Trophoblast cell (in vitro differentiated cells and primary cell): ENCODE measurements around the gene RSPO4.

ENCODE experiments used
- DNase-seq, 2 donors: peaks; one replicate each; pipeline ENCODE4 v3.0.0-alpha.2; 2016
- H2AFZ ChIP-seq: 2 replicates; pipeline ENCODE4 v1.6.1; 2013; ENCODE audit warnings: low read length, moderate library complexity, mild to moderate bottlenecking; ENCODE audit not compliant: insufficient read depth, poor library complexity
- H2AK5ac ChIP-seq: 2 replicates; pipeline ENCODE4 v1.6.1; 2013; ENCODE audit warnings: mild to moderate bottlenecking, low read length
- H2BK120ac ChIP-seq: 2 replicates; pipeline ENCODE4 v1.6.1; 2013; ENCODE audit warnings: low read length, mild to moderate bottlenecking, moderate library complexity; ENCODE audit not compliant: insufficient read depth, poor library complexity
- H2BK12ac ChIP-seq: 2 replicates; pipeline ENCODE4 v1.6.1; 2013; ENCODE audit warnings: mild to moderate bottlenecking, low read length, moderate library complexity
- H2BK5ac ChIP-seq: 2 replicates; pipeline ENCODE4 v1.6.1; 2013; ENCODE audit warnings: low read length, low read depth, moderate library complexity, mild to moderate bottlenecking; ENCODE audit not compliant: poor library complexity
- H3K14ac ChIP-seq: 2 replicates; pipeline ENCODE4 v1.6.1; 2013; ENCODE audit warnings: mild to moderate bottlenecking, low read length
- H3K18ac ChIP-seq: 2 replicates; pipeline ENCODE4 v1.6.1; 2013; ENCODE audit warnings: mild to moderate bottlenecking, low read length
- H3K23ac ChIP-seq: 2 replicates; pipeline ENCODE4 v1.6.1; 2013; ENCODE audit warnings: low read length
- H3K27ac ChIP-seq: 2 replicates; pipeline ENCODE4 v1.5.1; 2013; ENCODE audit warnings: low read depth, mild to moderate bottlenecking, inconsistent platforms, low read length, moderate library complexity
- H3K27me3 ChIP-seq: 2 replicates; pipeline ENCODE4 v1.6.1; 2013; ENCODE audit warnings: inconsistent platforms, mild to moderate bottlenecking, low read length, moderate library complexity; ENCODE audit not compliant: insufficient read depth
- H3K36me3 ChIP-seq, 2 experiments: 1 replicate in 1 of 2; 2 replicates in 1 of 2; pipeline ENCODE4 v1.6.1; 2013; ENCODE audit warnings: low read length in 2 of 2, mild to moderate bottlenecking in 2 of 2, moderate library complexity in 1 of 2; ENCODE audit not compliant: insufficient read depth in 2 of 2, control insufficient read depth in 1 of 2
- H3K4ac ChIP-seq: 2 replicates; pipeline ENCODE4 v1.6.1; 2013; ENCODE audit warnings: low read depth, mild to moderate bottlenecking, low read length, moderate library complexity
- H3K4me1 ChIP-seq, 2 experiments: 1 replicate in 1 of 2; 2 replicates in 1 of 2; pipeline ENCODE4 v1.6.1; 2013; ENCODE audit warnings: low read length in 2 of 2, mild to moderate bottlenecking in 2 of 2, moderate library complexity in 1 of 2; ENCODE audit not compliant: insufficient read depth in 2 of 2, control insufficient read depth in 1 of 2
- H3K4me2 ChIP-seq: 2 replicates; pipeline ENCODE4 v1.6.1; 2013; ENCODE audit warnings: inconsistent platforms, mild to moderate bottlenecking, low read length, moderate library complexity
- H3K4me3 ChIP-seq: 2 replicates; pipeline ENCODE4 v1.5.1; 2013; ENCODE audit warnings: mild to moderate bottlenecking, low read depth, low read length, inconsistent platforms
- H3K79me1 ChIP-seq: one replicate; pipeline ENCODE4 v1.6.1; 2013; ENCODE audit warnings: low read length
- H3K79me2 ChIP-seq: 2 replicates; pipeline ENCODE4 v1.6.1; 2013; ENCODE audit warnings: low read length, mild to moderate bottlenecking; ENCODE audit not compliant: control insufficient read depth, insufficient read depth, poor library complexity
- H3K9ac ChIP-seq: 2 replicates; pipeline ENCODE4 v1.6.1; 2013; ENCODE audit warnings: mild to moderate bottlenecking, low read length
- H3K9me3 ChIP-seq: 2 replicates; pipeline ENCODE4 v1.6.1; 2013; ENCODE audit warnings: low read depth, mild to moderate bottlenecking, control low read depth, inconsistent platforms, low read length; ENCODE audit not compliant: insufficient read depth
- H4K12ac ChIP-seq: 2 replicates; pipeline ENCODE4 v1.6.1; 2013; ENCODE audit warnings: low read depth, mild to moderate bottlenecking, low read length, moderate library complexity
- H4K8ac ChIP-seq: 2 replicates; pipeline ENCODE4 v1.6.1; 2013; ENCODE audit warnings: low read depth, mild to moderate bottlenecking, low read length, moderate library complexity
- H4K91ac ChIP-seq: one replicate; pipeline ENCODE4 v1.6.1; 2013; ENCODE audit warnings: low read depth, mild to moderate bottlenecking, low read length, moderate library complexity
- WGBS: extraction: QIAGEN DNeasy Blood & Tissue Kit; methylation state at CpG from one replicate; pipeline ENCODE4 v1.1.7; 2013; ENCODE audit warnings: missing lambda C conversion rate; ENCODE audit not compliant: insufficient read length, insufficient coverage; ENCODE audit errors: extremely low coverage; 5-methylcytosine and 5-hydroxymethylcytosine counted together

RSPO4 gene

GRCh38 chr20:955656-956055 lies 46.5 kb downstream of the RSPO4 start:
- Histone ChIP-seq H3K79me2 (no peaks in the 10 kb centered on the region), H3K18ac (no peak overlapping the region), H2BK5ac (no peak overlapping the region), H3K4ac (no peak overlapping the region), H3K27me3 (no peaks in the 10 kb centered on the region), H3K9ac (no peak overlapping the region), H3K23ac (no peak overlapping the region), H4K91ac (no peak overlapping the region), H4K8ac (no peak overlapping the region), H4K12ac (no peak overlapping the region), H2AK5ac (no peak overlapping the region), H3K36me3 (no peaks in the 10 kb centered on the region), H3K14ac (no peak overlapping the region), H3K9me3 (no peaks in the 10 kb centered on the region), H2BK12ac (no peak overlapping the region), H3K79me1 (no peaks in the 10 kb centered on the region), H3K4me1 (peaks cover 3 to 6% of the 10 kb centered on the region in 2 experiments), H2AFZ (no peak overlapping the region), H3K27ac (no peak overlapping the region), H2BK120ac (no peak overlapping the region), H3K4me3 (no peak overlapping the region), H3K4me2 (no peak overlapping the region)
- DNase-seq: no peak
- WGBS: 100% methylated on average over 1 of the region's 7 CpGs

GRCh38 chr20:955111-955510 lies 47.0 kb downstream of the RSPO4 start:
- no peak overlapping the region for H3K4me3 ChIP-seq
- no peak overlapping the region for H2BK12ac ChIP-seq
- H3K14ac ChIP-seq: no peak overlapping the region
- no peak overlapping the region for H3K18ac ChIP-seq
- H4K91ac ChIP-seq: no peak overlapping the region
- no peak overlapping the region for H3K27ac ChIP-seq
- H3K27me3 ChIP-seq: no peaks in the 10 kb centered on the region
- no peak overlapping the region for H4K12ac ChIP-seq
- H3K4me2 ChIP-seq: no peak overlapping the region
- H3K36me3 ChIP-seq: no peaks in the 10 kb centered on the region
- no peaks in the 10 kb centered on the region for H3K9me3 ChIP-seq
- H3K23ac ChIP-seq: no peak overlapping the region
- no peak overlapping the region for H3K9ac ChIP-seq
- no peak overlapping the region for H4K8ac ChIP-seq
- DNase-seq: no peak
- no peak overlapping the region for H2BK120ac ChIP-seq
- no peaks in the 10 kb centered on the region for H3K79me2 ChIP-seq
- H3K79me1 ChIP-seq: no peaks in the 10 kb centered on the region
- no peak overlapping the region for H2AK5ac ChIP-seq
- H2BK5ac ChIP-seq: no peak overlapping the region
- peaks cover 3 to 6% of the 10 kb centered on the region in 2 experiments for H3K4me1 ChIP-seq
- H2AFZ ChIP-seq: no peak overlapping the region
- no CpG with 5 or more reads among the region's 3 CpGs for WGBS
- H3K4ac ChIP-seq: no peak overlapping the region

- H3K4me2 ChIP-seq: no peak overlapping the region
- no peaks in the 10 kb centered on the region for H3K79me1 ChIP-seq
- no peak overlapping the region for H3K23ac ChIP-seq
- no peak overlapping the region for H4K12ac ChIP-seq
- H2AK5ac ChIP-seq: no peak overlapping the region
- no peaks in the 10 kb centered on the region for H3K79me2 ChIP-seq
- no CpG with 5 or more reads among the region's 11 CpGs for WGBS
- no peak overlapping the region for H3K18ac ChIP-seq
- peak; percentile 30 to 66 for DNase-seq
- no peak overlapping the region for H2BK12ac ChIP-seq
- no peak overlapping the region for H4K91ac ChIP-seq
- no peak overlapping the region for H3K4ac ChIP-seq
- no peaks in the 10 kb centered on the region for H3K9me3 ChIP-seq
- no peaks in the 10 kb centered on the region for H3K36me3 ChIP-seq
- H3K9ac ChIP-seq: no peak overlapping the region
- H2BK5ac ChIP-seq: no peak overlapping the region
- H2AFZ ChIP-seq: no peak overlapping the region
- H3K27ac ChIP-seq: no peak overlapping the region
- no peak overlapping the region for H3K4me3 ChIP-seq
- H4K8ac ChIP-seq: no peak overlapping the region
- no peak overlapping the region for H3K14ac ChIP-seq
- H2BK120ac ChIP-seq: no peak overlapping the region
- no peaks in the 10 kb centered on the region for H3K27me3 ChIP-seq
- H3K4me1 ChIP-seq: peaks cover 0 to 2% of the 10 kb centered on the region in 2 experiments
These were observed 48.4 kb downstream of the RSPO4 start for GRCh38 chr20:953742-954141.

GRCh38 chr20:952196-952795 lies 49.8 kb downstream of the RSPO4 start:
- H3K36me3 ChIP-seq: no peaks in the 10 kb centered on the region
- H3K9me3 ChIP-seq: no peaks in the 10 kb centered on the region
- no peaks in the 10 kb centered on the region for H3K79me1 ChIP-seq
- no peak overlapping the region for H3K9ac ChIP-seq
- H4K8ac ChIP-seq: no peak overlapping the region
- no peak overlapping the region for H2BK120ac ChIP-seq
- no peak overlapping the region for H2AFZ ChIP-seq
- H2BK5ac ChIP-seq: no peak overlapping the region
- no peak overlapping the region for H3K23ac ChIP-seq
- no peak overlapping the region for H2BK12ac ChIP-seq
- no peaks in the 10 kb centered on the region for H3K79me2 ChIP-seq
- WGBS: no CpG with 5 or more reads among the region's 8 CpGs
- peaks cover 0 to 2% of the 10 kb centered on the region in 2 experiments for H3K4me1 ChIP-seq
- H3K4me3 ChIP-seq: no peak overlapping the region
- H3K27ac ChIP-seq: no peak overlapping the region
- no peak overlapping the region for H4K12ac ChIP-seq
- H3K4me2 ChIP-seq: no peak overlapping the region
- no peak overlapping the region for H3K4ac ChIP-seq
- no peak overlapping the region for H3K14ac ChIP-seq
- no peaks in the 10 kb centered on the region for H3K27me3 ChIP-seq
- H3K18ac ChIP-seq: no peak overlapping the region
- H4K91ac ChIP-seq: no peak overlapping the region
- DNase-seq: no peak
- H2AK5ac ChIP-seq: no peak overlapping the region
